Stimulated activated naive CD8-positive, alpha-beta T cell treated with anti-CD3 and anti-CD28 coated beads, Interleukin-15, Interleukin-2, amounts not matched to agents 100 U/mL and 50 U/mL, for 24 hours (primary cell): ENCODE results near the gene SF3A1.

ENCODE experiments used
- ATAC-seq: fragments of 150-1000 bp; cut with Tn5 transposase; one replicate; pipeline ENCODE4 v1.10.0; 2021
- DNase-seq: peaks from one replicate; pipeline ENCODE4 v3.0.0; 2021

The SF3A1 gene

GRCh38 chr22:30304495-30305244 lies 52.0 kb downstream of the SF3A1 start:
- DNase-seq (no peak), ATAC-seq (no peak)

DNA sequence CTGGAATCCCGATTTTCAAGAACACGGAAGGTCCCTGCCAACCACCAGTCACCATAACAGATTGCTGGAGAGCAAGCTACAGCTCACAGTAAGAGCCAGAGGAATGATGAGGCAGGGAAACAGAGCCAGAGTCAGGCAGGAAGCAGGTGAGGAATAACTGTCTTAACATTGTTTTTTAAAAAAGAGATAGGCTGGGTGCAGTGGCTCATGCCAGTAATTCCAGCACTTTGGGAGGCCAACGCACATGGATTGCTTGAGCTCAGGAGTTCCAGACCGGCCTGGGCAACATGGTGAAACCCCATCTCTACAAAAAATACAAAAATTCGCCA lies 53.9 kb downstream of the SF3A1 start:
- ATAC-seq (no peak), DNase-seq (no peak)

- no peak for ATAC-seq
- DNase-seq, result no peak
These were observed 54.5 kb downstream of the SF3A1 start for GRCh38 chr22:30301995-30302809.

DNA sequence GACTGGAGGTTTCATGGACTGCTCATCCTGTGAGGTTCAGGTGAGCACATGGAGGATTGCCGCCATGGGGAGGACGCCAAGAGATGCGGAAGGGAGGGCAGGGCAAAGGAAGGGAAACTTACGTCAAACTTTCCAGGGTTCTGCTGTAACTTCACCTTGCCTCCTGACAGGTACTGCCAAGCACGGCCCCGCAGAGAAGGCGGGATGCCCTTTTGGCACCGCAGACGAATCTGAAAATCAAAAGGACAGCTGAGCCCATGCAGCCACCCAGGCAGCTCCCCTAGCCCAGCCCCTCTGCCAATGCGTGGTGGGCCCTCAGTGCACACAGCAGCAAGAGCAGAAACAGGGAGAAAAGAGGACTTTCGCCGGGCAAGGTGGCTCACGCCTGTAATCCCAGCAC lies 57.4 kb downstream of the SF3A1 start:
- ATAC-seq (no peak), DNase-seq (no peak)

DNA sequence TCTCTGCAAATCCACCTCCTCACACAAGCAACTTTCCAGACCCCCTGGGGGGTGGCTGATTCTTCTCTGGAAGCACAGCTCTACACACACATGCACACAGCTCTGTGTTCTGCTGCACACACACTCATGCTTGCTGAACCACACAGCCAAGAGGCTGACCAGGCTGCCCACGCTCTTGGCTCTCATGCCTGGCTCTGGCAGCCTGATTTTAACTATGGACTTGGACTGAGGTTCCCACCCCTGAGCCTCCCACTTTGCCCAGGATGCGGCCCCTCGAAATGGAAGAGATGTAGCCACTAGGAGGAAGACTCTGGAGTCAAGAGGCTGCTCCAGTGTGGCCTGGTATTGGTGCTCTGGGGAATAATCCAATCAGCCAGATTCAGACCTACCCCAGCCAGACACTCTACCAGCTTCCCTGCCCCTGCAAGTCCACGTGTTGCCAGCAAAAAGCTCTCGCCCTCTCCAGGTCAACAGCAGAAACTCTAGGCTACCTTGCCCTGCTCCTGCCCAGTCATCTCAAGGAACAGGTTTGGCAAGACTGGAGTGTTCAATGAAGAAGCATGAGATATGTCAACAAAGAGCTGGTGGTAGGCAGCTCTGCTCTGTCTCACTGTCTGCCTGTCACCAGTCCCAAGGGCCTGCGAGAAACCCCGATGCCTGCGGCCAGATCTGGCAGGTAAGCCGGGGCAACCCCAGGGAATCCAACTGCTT lies 58.5 kb downstream of the SF3A1 start:
- DNase-seq, result no peak
- no peak for ATAC-seq

DNA sequence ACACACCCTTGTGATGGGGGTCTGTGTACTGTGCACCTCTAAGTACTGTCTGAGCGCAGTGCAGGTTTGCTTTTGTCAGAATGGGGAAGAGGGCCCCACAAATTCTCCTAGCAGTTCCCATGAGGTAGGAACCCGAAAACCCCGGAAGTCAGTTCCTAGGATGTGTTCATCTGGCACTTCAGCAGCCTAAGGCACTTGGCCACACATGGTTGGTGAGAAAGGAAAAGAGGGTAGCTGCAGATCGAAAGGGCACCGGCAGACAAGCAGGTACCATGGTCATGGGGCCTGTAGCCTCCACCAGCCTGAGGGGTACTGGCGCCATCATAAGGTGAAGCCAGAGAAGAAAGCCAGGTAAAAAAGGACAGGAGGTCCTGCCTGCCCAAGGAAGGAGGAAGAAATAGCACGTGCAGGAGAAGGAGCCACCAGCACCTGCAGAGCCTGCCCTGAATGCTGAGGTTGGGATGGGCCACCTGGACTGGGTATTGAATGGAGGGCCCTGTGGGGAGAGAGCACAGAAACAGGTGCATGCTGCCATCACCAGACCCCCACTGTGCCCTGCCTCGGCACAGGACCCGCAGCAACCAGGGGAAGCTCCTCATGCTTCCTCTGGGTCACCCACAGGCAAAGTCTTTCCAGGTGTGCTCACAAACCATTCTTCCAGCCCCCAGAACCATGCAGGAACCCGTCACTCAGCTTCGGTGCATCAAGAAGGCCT lies 59.3 kb downstream of the SF3A1 start:
- ATAC-seq (no peak), DNase-seq (no peak)

GRCh38 chr22:30296833-30297232 lies 59.9 kb downstream of the SF3A1 start:
- DNase-seq, result no peak
- ATAC-seq, result no peak

DNA sequence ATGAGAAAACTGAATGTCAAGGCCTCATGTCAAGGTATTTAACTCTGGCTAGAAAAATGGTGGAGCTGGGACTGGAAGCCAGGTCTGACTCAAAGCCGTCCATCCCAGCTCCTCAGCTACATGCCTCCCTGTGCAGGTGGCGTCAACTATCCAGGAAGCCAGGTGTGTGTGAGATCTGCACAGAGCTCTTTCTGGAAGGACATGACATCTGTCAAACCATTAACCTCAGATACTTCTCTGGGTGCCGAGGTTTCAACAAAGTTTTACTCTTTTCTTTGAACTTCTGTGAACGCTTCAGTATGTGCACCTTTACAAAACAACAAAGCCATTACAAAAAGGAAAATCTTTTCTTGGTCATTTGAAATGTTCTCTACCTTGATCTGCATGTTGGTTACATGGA lies 60.4 kb downstream of the SF3A1 start:
- no peak for DNase-seq
- no peak for ATAC-seq

DNA sequence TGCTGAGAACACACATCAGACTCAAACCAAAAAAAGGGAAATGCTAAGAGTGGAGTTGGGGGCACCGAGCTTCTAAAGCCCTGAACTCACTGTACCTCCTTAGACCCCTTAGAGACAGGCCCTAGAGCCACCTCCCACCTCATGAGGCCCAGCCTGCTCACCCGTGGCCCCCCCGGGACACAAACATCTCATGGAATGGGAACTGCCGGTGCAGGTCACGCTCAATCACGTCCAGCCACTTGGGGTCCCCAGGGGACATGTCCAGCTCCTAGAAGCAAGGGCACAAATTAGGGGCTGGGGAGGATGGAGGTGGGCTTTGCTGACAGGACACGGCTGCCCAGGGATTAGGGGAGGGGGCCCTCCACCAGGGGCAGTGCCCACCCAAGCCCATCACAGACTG lies 61.1 kb downstream of the SF3A1 start:
- ATAC-seq (no peak), DNase-seq (no peak)

GRCh38 chr22:30294830-30295229 lies 61.9 kb downstream of the SF3A1 start:
- ATAC-seq (no peak), DNase-seq (no peak)

- ATAC-seq (no peak), DNase-seq (no peak)
These were observed 62.6 kb downstream of the SF3A1 start for GRCh38 chr22:30294066-30294465.

GRCh38 chr22:30293026-30293425 lies 63.7 kb downstream of the SF3A1 start:
- ATAC-seq (no peak), DNase-seq (no peak)

GRCh38 chr22:30292069-30292970 lies 64.4 kb downstream of the SF3A1 start:
- no peak for DNase-seq
- ATAC-seq, result no peak

DNA sequence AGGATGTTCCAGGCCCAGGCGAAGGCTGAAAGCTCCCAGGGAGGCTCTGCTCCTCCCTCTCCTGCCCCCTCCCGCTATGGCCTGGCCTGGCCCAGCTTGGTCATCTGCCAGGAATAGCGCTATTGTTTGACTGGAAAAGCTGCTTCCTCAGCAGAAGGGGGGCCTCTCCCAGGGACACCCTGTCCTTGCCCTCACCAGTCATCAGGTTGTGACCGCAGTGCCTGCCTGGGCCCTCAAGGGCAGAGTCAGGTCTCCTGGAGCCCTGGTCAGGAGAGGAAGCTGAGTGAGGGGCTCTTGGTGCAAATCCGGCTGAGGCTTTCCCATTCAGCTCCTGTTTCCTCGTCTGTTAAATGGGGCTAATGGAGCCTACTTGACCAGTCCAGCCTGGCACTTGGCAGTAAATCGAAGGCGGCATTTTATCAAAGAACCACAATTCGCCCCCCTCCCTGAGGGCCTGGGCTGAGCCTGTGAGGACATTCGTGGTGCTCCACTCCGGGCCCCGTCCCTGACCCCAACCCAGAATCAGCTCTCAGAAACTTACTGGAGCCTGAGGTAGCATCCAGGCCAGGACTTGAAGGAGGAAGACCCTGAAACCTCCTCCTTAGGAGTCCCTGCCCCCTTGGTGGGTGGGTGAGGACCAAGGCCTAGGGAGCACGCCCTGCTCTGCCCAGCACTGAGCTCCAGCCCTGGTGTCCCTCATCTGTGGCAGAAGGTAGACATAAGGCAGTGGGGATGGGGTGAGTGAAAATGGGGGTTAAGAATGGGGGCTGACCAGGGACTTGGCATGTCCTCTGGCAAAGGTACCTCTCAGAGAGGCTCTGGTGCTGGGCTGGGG lies 65.4 kb downstream of the SF3A1 start:
- DNase-seq, result no peak
- ATAC-seq, result no peak

DNA sequence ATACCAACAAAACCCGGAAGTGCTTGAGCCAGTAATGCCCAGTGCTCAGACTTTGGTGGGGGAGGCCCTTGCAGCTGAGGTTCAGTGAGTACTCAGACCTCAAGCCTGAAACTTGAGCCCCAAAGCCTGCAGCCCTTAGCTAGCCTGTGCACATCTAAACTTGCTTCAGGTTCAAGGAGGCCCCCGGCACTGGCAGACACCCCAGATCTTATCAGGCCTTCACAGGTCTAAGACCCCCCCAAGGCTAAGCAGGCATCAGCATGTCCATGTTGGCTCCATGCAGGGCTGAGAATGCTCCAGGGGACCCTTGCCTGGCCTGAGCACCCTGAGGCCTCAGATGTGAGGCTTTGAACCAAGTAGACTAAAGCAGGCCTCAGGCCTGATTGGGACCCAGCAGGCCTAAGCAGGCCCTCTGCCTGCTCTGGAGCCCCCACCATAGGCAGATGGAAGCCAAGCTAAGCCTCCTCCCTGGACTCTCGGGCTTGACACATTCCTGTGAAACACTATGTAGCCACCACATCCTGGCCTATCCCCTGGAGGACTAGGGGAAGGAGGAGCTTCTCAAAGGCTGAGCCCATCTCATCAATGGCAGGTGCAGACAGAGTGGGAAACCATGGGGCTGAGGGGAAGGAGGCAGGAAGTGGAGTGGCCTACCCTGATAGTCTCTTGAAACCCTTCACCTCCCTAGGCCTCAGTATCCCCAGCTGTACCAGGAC lies 66.2 kb downstream of the SF3A1 start:
- ATAC-seq (no peak), DNase-seq (no peak)

DNA sequence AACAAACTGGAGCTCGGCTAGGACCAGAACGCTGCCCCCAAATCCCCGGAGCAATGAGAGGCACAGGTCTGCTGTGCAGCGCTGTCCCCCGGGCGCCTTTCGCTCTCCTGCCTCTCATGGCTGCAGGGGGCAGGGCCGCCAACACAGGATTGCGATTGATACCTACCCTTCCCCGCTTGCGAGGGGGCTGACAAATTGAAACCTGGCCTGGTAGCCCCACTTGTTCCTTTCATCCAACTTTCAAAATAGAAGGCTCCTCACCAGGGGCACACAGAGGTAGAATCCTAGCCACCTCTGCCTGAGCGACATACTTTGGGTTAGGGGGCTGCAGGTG lies 66.7 kb downstream of the SF3A1 start:
- DNase-seq (no peak), ATAC-seq (peak; percentile 14)

DNA sequence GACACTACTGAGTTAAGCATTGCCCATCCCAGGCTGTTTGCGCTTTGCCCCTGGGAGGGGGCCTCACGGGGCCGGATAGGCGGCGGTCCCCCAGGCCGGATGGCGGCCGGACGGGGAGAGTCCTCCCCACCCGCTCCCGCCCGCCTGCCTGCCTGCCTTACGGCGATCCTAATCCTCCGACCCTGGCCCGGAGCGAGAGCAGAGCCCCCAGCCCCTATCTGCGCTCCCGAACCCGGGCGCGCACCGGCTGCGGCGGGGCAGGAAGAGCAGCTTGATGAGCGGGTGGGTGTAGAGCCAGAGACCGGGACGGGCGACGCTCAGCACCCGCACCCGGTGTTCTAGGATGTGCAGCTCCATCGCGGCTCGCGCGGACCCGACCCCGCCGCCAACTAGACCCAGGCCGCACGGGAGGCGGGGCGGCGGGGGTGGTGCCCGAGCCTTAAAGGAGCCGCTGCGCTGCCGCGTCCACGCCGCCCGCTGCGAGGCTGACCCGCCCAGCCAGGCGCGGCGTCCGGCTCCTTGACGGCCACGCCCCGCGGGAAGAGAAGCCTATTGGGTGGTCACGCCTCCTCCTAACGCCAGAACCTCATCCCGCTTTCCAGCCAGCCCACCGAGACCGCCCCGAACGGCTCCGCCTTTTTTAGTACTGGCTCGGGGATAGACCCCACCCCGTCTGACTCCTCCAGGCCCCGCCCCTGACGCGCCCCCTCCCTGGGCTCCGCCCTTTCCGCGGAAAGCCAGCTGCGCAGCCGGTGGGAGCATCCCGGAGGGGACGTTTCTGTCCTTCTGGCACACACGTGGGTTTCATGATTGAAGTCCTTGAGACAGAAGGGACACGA lies 67.3 kb downstream of the SF3A1 start, which contains the start of gene CASTOR1:
Gene CASTOR1 (minus strand): TSS at position 365 of the 839 bp plus-strand sequence. CDS start 8 bp downstream, at position 357.
- ATAC-seq (peak; percentile 88), DNase-seq (peak; percentile 94)

- DNase-seq (no peak), ATAC-seq (no peak)
These were observed 68.1 kb downstream of the SF3A1 start for GRCh38 chr22:30288419-30289140.
